Nephron progenitor cell (in vitro differentiated cells): ENCODE results near the gene REM2.
A peak's percentile ranks its signal among the peaks of the same experiment; 100 is the strongest.

Experiments used
- DNase-seq: peaks from one replicate; pipeline ENCODE4 v3.0.0; 2021
- H3K27ac Mint-ChIP-seq: 2 replicates; pipeline ENCODE4 v1.8.0; 2021; ENCODE audit warnings: mild to moderate bottlenecking, moderate library complexity, mixed read lengths
- H3K27me3 Mint-ChIP-seq: 2 replicates; pipeline ENCODE4 v1.8.0; 2021; ENCODE audit warnings: mild to moderate bottlenecking, low read depth, mixed read lengths; ENCODE audit not compliant: poor library complexity
- H3K36me3 Mint-ChIP-seq: 2 replicates; pipeline ENCODE4 v1.8.0; 2021; ENCODE audit warnings: low read depth, mixed read lengths
- H3K4me1 Mint-ChIP-seq: 2 replicates; pipeline ENCODE4 v1.8.0; 2021; ENCODE audit warnings: mixed read lengths
- H3K4me3 Mint-ChIP-seq: 2 replicates; pipeline ENCODE4 v1.8.0; 2021; ENCODE audit warnings: mild to moderate bottlenecking, moderate library complexity, mixed read lengths
- H3K9me3 Mint-ChIP-seq: 2 replicates; pipeline ENCODE4 v1.8.0; 2021; ENCODE audit warnings: mild to moderate bottlenecking, moderate library complexity, mixed read lengths
- TF ChIP-seq, protein P1 (sequence below): fragments of 200-600 bp; sonication (generic); IDR thresholded peaks from 2 replicates; pipeline ENCODE4 v1.5.0; 2021; ENCODE audit warnings: antibody characterized with exemption

REM2 gene

GRCh38 chr14:22838631-22839041 lies 44.4 kb upstream of the REM2 start:
- H3K27ac Mint-ChIP-seq, result peak overlapping the region; percentile 92

GRCh38 chr14:22839159-22839779 lies 43.8 kb upstream of the REM2 start:
- peak overlapping the region; percentile 99 for H3K4me3 Mint-ChIP-seq
- peaks cover 47% of the 10 kb centered on the region for H3K36me3 Mint-ChIP-seq
- H3K27me3 Mint-ChIP-seq, result peaks cover 4% of the 10 kb centered on the region
- no peak for DNase-seq
- H3K4me1 Mint-ChIP-seq, result peaks cover 37% of the 10 kb centered on the region
- H3K9me3 Mint-ChIP-seq, result no peaks in the 10 kb centered on the region
- TF ChIP-seq, protein P1, sequence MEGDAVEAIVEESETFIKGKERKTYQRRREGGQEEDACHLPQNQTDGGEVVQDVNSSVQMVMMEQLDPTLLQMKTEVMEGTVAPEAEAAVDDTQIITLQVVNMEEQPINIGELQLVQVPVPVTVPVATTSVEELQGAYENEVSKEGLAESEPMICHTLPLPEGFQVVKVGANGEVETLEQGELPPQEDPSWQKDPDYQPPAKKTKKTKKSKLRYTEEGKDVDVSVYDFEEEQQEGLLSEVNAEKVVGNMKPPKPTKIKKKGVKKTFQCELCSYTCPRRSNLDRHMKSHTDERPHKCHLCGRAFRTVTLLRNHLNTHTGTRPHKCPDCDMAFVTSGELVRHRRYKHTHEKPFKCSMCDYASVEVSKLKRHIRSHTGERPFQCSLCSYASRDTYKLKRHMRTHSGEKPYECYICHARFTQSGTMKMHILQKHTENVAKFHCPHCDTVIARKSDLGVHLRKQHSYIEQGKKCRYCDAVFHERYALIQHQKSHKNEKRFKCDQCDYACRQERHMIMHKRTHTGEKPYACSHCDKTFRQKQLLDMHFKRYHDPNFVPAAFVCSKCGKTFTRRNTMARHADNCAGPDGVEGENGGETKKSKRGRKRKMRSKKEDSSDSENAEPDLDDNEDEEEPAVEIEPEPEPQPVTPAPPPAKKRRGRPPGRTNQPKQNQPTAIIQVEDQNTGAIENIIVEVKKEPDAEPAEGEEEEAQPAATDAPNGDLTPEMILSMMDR, result no peak
- peak overlapping the region; percentile 92 for H3K27ac Mint-ChIP-seq

More at GRCh38 chr14:22838631-22839041, 44.4 kb upstream of the REM2 start:
- no peak for DNase-seq
- Mint-ChIP-seq H3K4me1 (peaks cover 37% of the 10 kb centered on the region), H3K36me3 (peaks cover 47% of the 10 kb centered on the region), H3K27me3 (peaks cover 4% of the 10 kb centered on the region), H3K4me3 (peak overlapping the region; percentile 99), H3K9me3 (no peaks in the 10 kb centered on the region)
- TF ChIP-seq, protein P1, result no peak

- TF ChIP-seq, protein P1, result no peak
- H3K27me3 Mint-ChIP-seq, result peaks cover 4% of the 10 kb centered on the region
- H3K4me1 Mint-ChIP-seq, result peaks cover 40% of the 10 kb centered on the region
- H3K27ac Mint-ChIP-seq, result peak overlapping the region; percentile 34
- H3K9me3 Mint-ChIP-seq, result no peaks in the 10 kb centered on the region
- DNase-seq, result no peak
- peaks cover 58% of the 10 kb centered on the region for H3K36me3 Mint-ChIP-seq
- no peak overlapping the region for H3K4me3 Mint-ChIP-seq
Measured at GRCh38 chr14:22841311-22841710, 41.7 kb upstream of the REM2 start.

DNA sequence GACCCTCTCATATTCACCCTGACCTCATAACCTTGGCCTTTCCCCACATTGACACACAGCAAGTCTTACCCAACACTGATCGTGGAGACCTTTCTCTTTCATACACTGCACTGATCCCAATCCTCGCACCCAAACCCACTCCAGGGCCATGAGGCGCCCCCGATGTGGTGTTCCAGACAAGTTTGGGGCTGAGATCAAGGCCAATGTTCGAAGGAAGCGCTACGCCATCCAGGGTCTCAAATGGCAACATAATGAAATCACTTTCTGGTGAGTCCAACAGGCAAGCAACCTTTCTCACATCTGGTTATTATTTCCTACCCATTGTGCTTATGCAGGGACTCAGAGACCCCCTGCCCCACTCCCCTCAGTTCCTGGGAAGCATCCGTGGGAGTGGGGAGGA lies 41.3 kb upstream of the REM2 start:
- H3K27me3 Mint-ChIP-seq, result peaks cover 4% of the 10 kb centered on the region
- peaks cover 43% of the 10 kb centered on the region for H3K4me1 Mint-ChIP-seq
- peak overlapping the region; percentile 34 for H3K27ac Mint-ChIP-seq
- H3K36me3 Mint-ChIP-seq, result peaks cover 59% of the 10 kb centered on the region
- no peak overlapping the region for H3K4me3 Mint-ChIP-seq
- no peak for DNase-seq
- TF ChIP-seq, protein P1, result no peak
- no peaks in the 10 kb centered on the region for H3K9me3 Mint-ChIP-seq

GRCh38 chr14:22842211-22843122 lies 40.6 kb upstream of the REM2 start:
- H3K27ac Mint-ChIP-seq, result no peak overlapping the region
- TF ChIP-seq, protein P1, result no peak
- no peak for DNase-seq
- no peak overlapping the region for H3K4me3 Mint-ChIP-seq
- H3K4me1 Mint-ChIP-seq, result peaks cover 46% of the 10 kb centered on the region
- peaks cover 59% of the 10 kb centered on the region for H3K36me3 Mint-ChIP-seq
- H3K27me3 Mint-ChIP-seq, result peaks cover 4% of the 10 kb centered on the region
- no peaks in the 10 kb centered on the region for H3K9me3 Mint-ChIP-seq
